Neural crest cell (in vitro differentiated cells): Measurements from ENCODE around the gene PACSIN2. TPM values are rescaled to one million over a fixed set of nuclear protein-coding genes. Genes with fewer than 3 reads are reported as not detected.

ENCODE experiments used
- DNase-seq: peaks from one replicate; pipeline ENCODE4 v3.0.0; 2021; ENCODE audit warnings: low read depth, mixed read lengths, low spot score
- H3K27ac Mint-ChIP-seq: one replicate; pipeline ENCODE4 v1.8.0; 2021; ENCODE audit warnings: mild to moderate bottlenecking, mixed read lengths; ENCODE audit not compliant: unreplicated experiment
- H3K27me3 Mint-ChIP-seq: 2 replicates; pipeline ENCODE4 v1.8.0; 2021; ENCODE audit warnings: low read depth, mild to moderate bottlenecking, mixed read lengths
- H3K36me3 Mint-ChIP-seq: 2 replicates; pipeline ENCODE4 v1.8.0; 2021; ENCODE audit warnings: low read depth, mild to moderate bottlenecking, mixed read lengths
- H3K4me1 Mint-ChIP-seq: 2 replicates; pipeline ENCODE4 v1.8.0; 2021; ENCODE audit warnings: mixed read lengths
- H3K4me3 Mint-ChIP-seq: one replicate; pipeline ENCODE4 v1.8.0; 2021; ENCODE audit warnings: mild to moderate bottlenecking, mixed read lengths
- H3K9me3 Mint-ChIP-seq: 2 replicates; pipeline ENCODE4 v1.8.0; 2021; ENCODE audit warnings: mixed read lengths
- total RNA-seq: library from RNA; stranded (reverse); gene quantifications from 2 replicates; pipeline ENCODE4 v1.2.1, GENCODE V29; 2021
- TF ChIP-seq, protein P1 (sequence below): fragments of 200-600 bp; sonication (generic); conservative IDR thresholded peaks from 2 replicates; pipeline ENCODE4 v1.5.0; 2021; ENCODE audit warnings: antibody characterized with exemption, mild to moderate bottlenecking

PACSIN2 gene
- total RNA-seq, 1 donor from 2014 or later: 79.4 TPM

DNA sequence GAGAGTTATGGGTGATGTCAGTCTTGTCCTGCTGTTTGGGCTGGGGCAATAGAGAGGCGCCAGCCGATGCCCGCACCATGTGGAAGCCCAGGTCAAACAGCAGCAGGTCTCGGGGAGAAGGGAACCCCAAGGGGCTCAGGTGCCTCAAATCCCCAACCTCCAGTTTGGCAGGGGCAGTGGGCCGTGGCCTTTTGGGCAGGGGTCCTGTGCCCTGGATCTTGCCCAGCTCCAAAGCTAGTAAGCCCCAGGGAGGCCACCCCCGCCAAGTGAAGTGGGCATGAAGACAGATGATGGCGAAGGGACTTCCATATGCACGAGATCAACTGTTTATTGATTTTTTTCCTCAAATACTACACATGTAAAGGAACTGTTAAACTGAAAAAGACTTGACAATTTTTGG lies 145.5 kb downstream of the PACSIN2 start:
- Mint-ChIP-seq H3K4me1 (peaks cover 3% of the 10 kb centered on the region), H3K36me3 (no peaks in the 10 kb centered on the region), H3K27me3 (no peaks in the 10 kb centered on the region), H3K9me3 (no peaks in the 10 kb centered on the region), H3K27ac (peak overlapping the region; percentile 43), H3K4me3 (no peak overlapping the region)
- DNase-seq: no peak
- TF ChIP-seq, protein P1, sequence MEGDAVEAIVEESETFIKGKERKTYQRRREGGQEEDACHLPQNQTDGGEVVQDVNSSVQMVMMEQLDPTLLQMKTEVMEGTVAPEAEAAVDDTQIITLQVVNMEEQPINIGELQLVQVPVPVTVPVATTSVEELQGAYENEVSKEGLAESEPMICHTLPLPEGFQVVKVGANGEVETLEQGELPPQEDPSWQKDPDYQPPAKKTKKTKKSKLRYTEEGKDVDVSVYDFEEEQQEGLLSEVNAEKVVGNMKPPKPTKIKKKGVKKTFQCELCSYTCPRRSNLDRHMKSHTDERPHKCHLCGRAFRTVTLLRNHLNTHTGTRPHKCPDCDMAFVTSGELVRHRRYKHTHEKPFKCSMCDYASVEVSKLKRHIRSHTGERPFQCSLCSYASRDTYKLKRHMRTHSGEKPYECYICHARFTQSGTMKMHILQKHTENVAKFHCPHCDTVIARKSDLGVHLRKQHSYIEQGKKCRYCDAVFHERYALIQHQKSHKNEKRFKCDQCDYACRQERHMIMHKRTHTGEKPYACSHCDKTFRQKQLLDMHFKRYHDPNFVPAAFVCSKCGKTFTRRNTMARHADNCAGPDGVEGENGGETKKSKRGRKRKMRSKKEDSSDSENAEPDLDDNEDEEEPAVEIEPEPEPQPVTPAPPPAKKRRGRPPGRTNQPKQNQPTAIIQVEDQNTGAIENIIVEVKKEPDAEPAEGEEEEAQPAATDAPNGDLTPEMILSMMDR: no peak

GRCh38 chr22:42868751-42869251 lies 146.1 kb downstream of the PACSIN2 start:
- Mint-ChIP-seq H3K4me3 (no peak overlapping the region), H3K4me1 (peaks cover 3% of the 10 kb centered on the region), H3K36me3 (no peaks in the 10 kb centered on the region), H3K9me3 (no peaks in the 10 kb centered on the region), H3K27ac (no peak overlapping the region), H3K27me3 (no peaks in the 10 kb centered on the region)
- DNase-seq: no peak
- TF ChIP-seq, protein P1: no peak

DNA sequence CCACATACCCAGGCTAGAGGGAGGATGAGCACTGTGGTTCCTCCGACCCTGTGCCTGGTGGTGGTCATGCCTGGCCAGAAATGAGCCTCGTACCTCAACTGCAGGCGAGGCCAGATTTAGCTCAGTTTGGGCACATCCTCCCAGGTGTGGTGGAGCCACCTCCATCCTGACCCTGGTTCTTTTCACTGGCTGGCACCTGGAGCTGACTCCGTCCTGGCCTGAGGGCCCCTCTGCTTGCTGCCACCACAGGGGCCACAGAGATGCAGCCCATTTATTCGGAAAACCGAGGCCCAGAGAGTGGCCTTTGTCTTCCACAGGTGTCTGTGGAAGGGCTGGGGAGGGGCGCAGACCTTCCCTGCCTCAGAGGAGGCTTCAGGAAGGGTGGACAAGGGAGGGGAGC lies 148.8 kb downstream of the PACSIN2 start:
- Mint-ChIP-seq H3K4me1 (peaks cover 3% of the 10 kb centered on the region), H3K4me3 (peak overlapping the region; percentile 36), H3K36me3 (no peaks in the 10 kb centered on the region), H3K9me3 (no peaks in the 10 kb centered on the region), H3K27me3 (no peaks in the 10 kb centered on the region), H3K27ac (peak overlapping the region; percentile 29)
- TF ChIP-seq, protein P1: no peak
- DNase-seq: no peak

DNA sequence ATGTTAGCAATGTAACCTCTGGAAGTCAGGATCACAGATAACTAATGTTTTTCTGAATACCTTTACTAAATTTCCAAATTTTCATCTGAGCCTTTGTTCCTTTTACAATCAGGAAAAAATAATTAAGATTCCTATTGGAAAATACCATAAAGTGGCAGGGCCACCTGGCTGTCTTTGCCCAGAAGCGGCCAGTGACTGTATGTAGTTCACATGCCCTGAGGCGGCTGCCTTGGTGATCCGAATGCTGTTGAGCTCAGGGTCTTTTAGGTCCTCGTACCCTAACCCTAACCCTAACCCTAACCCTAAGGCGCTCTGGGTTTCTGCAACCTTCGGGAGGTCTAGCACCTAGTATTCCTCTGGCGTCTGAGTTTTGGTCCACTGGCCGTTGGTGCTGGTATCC lies 149.4 kb downstream of the PACSIN2 start:
- no peak for DNase-seq

GRCh38 chr22:42863349-42863961 lies 151.5 kb downstream of the PACSIN2 start:
- Mint-ChIP-seq H3K4me3 (no peak overlapping the region), H3K36me3 (peaks cover 2% of the 10 kb centered on the region), H3K9me3 (no peaks in the 10 kb centered on the region), H3K27ac (no peak overlapping the region), H3K4me1 (peaks cover 3% of the 10 kb centered on the region), H3K27me3 (no peaks in the 10 kb centered on the region)
- TF ChIP-seq, protein P1: no peak
- no peak for DNase-seq

More for the DNA sequence above, 149.4 kb downstream of the PACSIN2 start:
- Mint-ChIP-seq H3K27me3 (no peaks in the 10 kb centered on the region), H3K4me1 (peaks cover 3% of the 10 kb centered on the region), H3K4me3 (peak overlapping the region; percentile 36), H3K9me3 (no peaks in the 10 kb centered on the region), H3K36me3 (peaks cover 2% of the 10 kb centered on the region), H3K27ac (peak overlapping the region; percentile 29)
- TF ChIP-seq, protein P1: no peak
